B cell (primary cell): Measurements from ENCODE around the gene TUSC7.

Experiments used
- CTCF ChIP-seq: fragments of 200-600 bp; IDR thresholded peaks from one replicate; pipeline ENCODE4 v1.8.0; 2022; ENCODE audit warnings: antibody characterized with exemption, mild to moderate bottlenecking
- EZH2 ChIP-seq: IDR thresholded peaks from 2 replicates; pipeline ENCODE4 v1.6.1; 2012; ENCODE audit warnings: borderline replicate concordance, low read depth, mild to moderate bottlenecking, moderate library complexity, low read length; ENCODE audit not compliant: insufficient read depth, poor library complexity, severe bottlenecking

- TF ChIP-seq CTCF (no peak), EZH2 (no peak)
These were observed 8.0 kb downstream of the TUSC7 start for GRCh38 chr3:116717566-116717965.
